Muscle layer of colon (tissue), 2 donors: ENCODE results near the gene RGR.

Experiments used
- H3K27ac ChIP-seq: one replicate; pipeline ENCODE4 v1.7.0; 2013; ENCODE audit warnings: low read depth, mild to moderate bottlenecking, low read length, moderate library complexity
- H3K27me3 ChIP-seq, 2 donors: one replicate each; pipeline ENCODE4 v1.7.0; 2013; ENCODE audit warnings: low read length in 2 of 2, mild to moderate bottlenecking in 2 of 2; ENCODE audit not compliant: insufficient read depth in 2 of 2, control insufficient read depth in 1 of 2
- H3K36me3 ChIP-seq: one replicate; pipeline ENCODE4 v1.7.0; 2013; ENCODE audit warnings: mild to moderate bottlenecking, low read length; ENCODE audit not compliant: insufficient read depth
- H3K4me1 ChIP-seq: one replicate; pipeline ENCODE4 v1.7.0; 2013; ENCODE audit warnings: mild to moderate bottlenecking, low read length; ENCODE audit not compliant: insufficient read depth
- H3K4me3 ChIP-seq, 2 donors: one replicate each; pipeline ENCODE4 v1.7.0; 2013; ENCODE audit warnings: low read length in 2 of 2, low read depth in 1 of 2, mild to moderate bottlenecking in 1 of 2, moderate library complexity in 1 of 2
- H3K9ac ChIP-seq: one replicate; pipeline ENCODE4 v1.7.0; 2013; ENCODE audit warnings: low read length
- H3K9me3 ChIP-seq: one replicate; pipeline ENCODE4 v1.7.0; 2013; ENCODE audit warnings: mild to moderate bottlenecking, low read length
- donor health status: abdominal sarcoma.
- donor health status: Adenocarcinoma of cecum.

Gene RGR, protein sequence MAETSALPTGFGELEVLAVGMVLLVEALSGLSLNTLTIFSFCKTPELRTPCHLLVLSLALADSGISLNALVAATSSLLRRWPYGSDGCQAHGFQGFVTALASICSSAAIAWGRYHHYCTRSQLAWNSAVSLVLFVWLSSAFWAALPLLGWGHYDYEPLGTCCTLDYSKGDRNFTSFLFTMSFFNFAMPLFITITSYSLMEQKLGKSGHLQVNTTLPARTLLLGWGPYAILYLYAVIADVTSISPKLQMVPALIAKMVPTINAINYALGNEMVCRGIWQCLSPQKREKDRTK

DNA sequence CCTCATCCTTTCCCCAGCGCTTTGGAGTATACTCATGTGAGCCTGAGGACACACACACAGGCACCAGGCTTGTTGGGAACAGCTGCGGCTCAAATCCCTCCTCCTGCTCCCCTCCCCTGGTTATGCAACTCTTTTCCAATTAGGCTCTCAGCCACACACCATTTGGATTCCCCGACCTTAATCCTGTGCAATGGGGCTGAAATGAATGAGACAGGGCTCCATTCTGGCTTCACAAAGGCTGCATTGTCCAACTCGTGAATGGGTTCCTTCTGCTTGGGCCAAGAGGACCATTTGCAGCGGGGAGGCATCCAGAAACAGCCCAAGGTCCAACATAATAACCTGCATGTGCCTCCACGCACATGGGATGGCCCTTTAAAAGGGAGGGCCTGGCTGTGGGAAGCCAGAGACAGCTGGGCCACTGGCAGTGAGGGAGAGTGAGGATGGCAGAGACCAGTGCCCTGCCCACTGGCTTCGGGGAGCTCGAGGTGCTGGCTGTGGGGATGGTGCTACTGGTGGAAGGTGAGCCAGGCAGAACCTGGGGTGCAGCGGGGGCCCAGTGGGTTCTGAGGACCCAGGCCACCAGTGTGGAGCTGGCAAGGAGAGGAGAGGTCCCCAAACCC is at the start of gene RGR:
Gene RGR (plus strand): TSS at position 403 of the 620 bp plus-strand sequence. CDS start 38 bp downstream, at position 441.
- Histone ChIP-seq H3K9ac (no peak within 1 kb of the TSS), H3K4me1 (no peaks in the 10 kb centered on the region), H3K27me3 (no peaks in the 10 kb centered on the region), H3K36me3 (no peaks in the 10 kb centered on the region), H3K27ac (no peak within 1 kb of the TSS), H3K4me3 (no peak within 1 kb of the TSS), H3K9me3 (no peaks in the 10 kb centered on the region)

DNA sequence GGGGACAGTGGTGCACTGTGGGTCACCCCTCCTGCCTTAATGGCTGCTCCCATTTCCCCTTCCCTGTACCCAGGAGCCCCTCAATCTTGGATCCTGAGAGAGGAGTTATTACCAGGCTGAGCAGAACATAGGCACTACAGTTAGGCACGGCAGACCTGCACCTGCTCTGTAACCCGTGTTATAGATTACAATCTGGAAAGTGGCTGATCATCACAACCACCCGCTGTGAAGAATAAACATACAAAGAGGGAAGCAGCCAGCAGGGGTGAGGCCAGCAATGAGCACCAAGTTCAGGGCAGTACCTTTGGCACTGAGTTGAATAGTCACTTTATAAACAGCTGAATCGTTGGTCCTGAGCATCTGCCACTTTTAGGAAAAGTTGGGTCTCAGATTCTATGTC is 48.8 kb upstream of the RGR start:
- peaks cover 6 to 26% of the 10 kb centered on the region in 2 donors for H3K27me3 ChIP-seq
- H3K4me3 ChIP-seq, result no peak overlapping the region

DNA sequence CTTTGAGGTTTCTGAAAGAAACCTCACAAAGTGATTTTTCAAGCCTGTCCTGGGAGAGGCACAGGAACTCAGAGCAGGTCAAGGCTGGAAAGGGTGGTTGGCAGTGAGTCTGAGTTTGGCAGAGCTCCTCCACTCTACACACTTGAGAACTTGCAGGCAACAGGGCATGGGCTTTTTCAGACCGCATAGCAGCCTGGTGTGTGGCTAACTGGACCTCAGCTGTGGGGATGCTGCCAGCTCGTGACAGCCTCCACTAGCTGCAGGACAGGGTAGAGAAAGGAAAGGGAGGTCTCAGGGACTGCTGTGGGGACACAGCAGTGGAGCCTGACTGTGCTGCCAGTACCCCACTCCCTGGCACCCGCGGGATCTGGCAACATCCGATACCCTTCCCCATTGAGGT is 47.9 kb upstream of the RGR start:
- Histone ChIP-seq H3K9ac (no peak overlapping the region), H3K27ac (no peak overlapping the region), H3K4me3 (no peak overlapping the region), H3K36me3 (no peaks in the 10 kb centered on the region), H3K27me3 (peaks cover 6 to 26% of the 10 kb centered on the region in 2 donors), H3K4me1 (peaks cover 35% of the 10 kb centered on the region), H3K9me3 (no peaks in the 10 kb centered on the region)

More for the DNA sequence above, 48.8 kb upstream of the RGR start:
- Histone ChIP-seq H3K4me1 (peaks cover 35% of the 10 kb centered on the region), H3K27ac (no peak overlapping the region), H3K36me3 (no peaks in the 10 kb centered on the region), H3K9me3 (no peaks in the 10 kb centered on the region), H3K9ac (no peak overlapping the region)

DNA sequence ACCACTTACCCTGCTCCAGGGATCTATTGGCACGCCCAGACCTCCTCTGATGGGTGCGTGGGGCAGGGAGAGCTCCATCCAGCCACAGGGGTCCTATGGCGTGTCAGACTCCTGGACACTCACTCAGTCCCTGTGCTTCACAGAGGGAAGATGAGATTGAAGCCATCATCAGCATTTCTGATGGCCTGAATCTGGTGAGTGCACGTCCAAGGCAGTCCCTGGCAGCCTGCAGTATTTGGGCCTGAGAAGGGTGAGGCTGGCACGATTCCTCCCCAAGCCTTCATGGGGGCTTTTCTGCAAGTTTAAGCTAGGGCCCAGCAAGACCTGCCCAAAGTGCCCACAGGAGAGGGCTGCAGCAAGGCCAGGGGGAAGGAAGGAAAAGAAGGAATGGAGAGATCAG is 47.2 kb upstream of the RGR start:
- H3K4me3 ChIP-seq, result no peak overlapping the region
- H3K9ac ChIP-seq, result no peak overlapping the region
- peaks cover 35% of the 10 kb centered on the region for H3K4me1 ChIP-seq
- no peaks in the 10 kb centered on the region for H3K9me3 ChIP-seq
- H3K36me3 ChIP-seq, result no peaks in the 10 kb centered on the region
- H3K27ac ChIP-seq, result no peak overlapping the region
- peaks cover 6 to 26% of the 10 kb centered on the region in 2 donors for H3K27me3 ChIP-seq

DNA sequence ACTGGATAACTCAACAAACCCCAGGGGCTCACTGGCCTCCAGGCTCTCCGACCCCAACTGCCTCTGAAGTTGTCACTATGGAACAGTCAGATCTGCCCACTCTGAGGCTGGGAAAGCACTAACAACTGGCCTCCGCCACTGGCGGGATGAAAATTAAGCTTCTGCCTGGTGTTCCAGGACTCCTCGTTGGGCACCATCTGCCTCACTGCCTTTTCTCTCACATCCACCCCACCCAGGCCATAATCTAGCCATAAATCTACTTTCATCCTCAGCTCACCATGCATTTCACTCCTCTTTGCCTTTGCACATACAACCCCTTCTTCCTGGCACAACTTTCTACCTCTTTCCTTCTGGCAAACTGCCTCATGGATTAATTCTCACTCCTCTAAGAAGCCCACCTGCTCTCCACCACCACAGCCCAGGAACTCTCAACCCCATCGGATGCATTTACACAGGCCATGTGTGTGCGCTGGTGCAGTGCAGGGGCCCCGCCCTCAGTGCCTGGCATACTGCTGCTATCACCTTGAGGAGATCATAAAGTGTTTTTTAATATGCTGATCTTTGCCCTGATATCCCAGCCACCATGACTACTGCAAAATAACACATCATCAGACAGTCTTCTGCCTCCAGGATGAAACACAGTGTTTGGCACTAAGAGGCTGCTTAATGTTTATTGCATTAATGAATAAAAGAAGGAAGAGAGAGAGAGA is 46.5 kb upstream of the RGR start:
- H3K4me1 ChIP-seq, result peaks cover 35% of the 10 kb centered on the region
- H3K36me3 ChIP-seq, result no peaks in the 10 kb centered on the region
- H3K9me3 ChIP-seq, result no peaks in the 10 kb centered on the region
- no peak overlapping the region for H3K27ac ChIP-seq
- H3K4me3 ChIP-seq, result no peak overlapping the region
- no peak overlapping the region for H3K9ac ChIP-seq
- H3K27me3 ChIP-seq, result peaks cover 2 to 26% of the 10 kb centered on the region in 2 donors

DNA sequence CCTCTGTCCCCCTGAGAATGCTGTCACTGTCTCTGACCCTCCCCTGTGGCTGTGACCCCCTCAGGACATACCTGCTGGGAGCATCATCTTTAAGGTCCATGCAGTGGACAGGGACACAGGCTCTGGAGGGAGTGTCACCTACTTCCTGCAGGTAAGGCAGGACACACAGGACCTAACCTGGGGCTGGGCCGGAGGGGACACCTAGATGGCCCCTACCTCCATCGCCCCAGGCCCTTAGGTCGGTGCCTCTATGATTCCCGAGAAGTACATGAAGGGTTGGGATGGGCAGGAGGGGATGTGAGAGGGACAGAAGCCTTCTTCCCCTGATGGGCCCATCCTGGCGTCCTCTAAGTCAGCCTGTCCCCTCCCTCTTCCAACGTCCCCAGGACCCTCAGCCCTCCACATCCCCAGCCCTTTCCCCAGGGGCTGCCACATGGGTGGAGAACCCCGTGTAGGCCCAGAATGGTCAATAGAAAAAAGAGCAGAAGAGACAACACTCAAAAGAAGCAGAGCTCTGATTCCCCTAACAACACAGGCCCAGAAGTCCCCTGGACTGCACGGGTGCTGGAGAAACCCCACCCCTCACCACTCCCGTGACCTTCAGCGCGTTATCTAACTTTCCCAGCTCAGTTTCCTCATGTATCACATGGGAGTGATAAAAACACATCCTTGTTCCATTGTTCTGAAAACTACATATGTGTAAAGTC is 44.2 kb upstream of the RGR start:
- Histone ChIP-seq H3K27me3 (peaks cover 0 to 3% of the 10 kb centered on the region in 2 donors), H3K27ac (no peak overlapping the region), H3K9ac (no peak overlapping the region), H3K36me3 (no peaks in the 10 kb centered on the region), H3K9me3 (no peaks in the 10 kb centered on the region), H3K4me1 (peaks cover 21% of the 10 kb centered on the region), H3K4me3 (no peak overlapping the region)

DNA sequence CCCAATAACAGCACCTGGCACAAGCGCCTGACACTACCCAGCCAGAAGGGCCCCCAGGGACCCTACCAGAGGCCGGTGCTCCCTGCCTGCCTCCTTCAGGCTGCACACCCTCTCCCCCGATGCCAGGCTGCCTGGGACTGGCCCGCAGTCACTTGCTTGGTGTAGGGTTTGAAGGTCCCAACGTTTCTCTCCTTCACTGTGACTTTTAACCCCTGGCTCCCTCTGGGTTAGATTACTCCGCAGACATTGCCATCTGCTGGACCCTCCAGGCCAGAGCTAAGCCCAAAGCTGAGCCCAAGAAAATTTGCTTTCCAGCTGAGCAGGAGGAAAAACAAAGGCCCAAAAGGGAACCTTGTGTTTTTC is 43.6 kb upstream of the RGR start:
- Histone ChIP-seq H3K4me1 (peaks cover 16% of the 10 kb centered on the region), H3K36me3 (no peaks in the 10 kb centered on the region), H3K27ac (no peak overlapping the region), H3K9me3 (no peaks in the 10 kb centered on the region), H3K4me3 (no peak overlapping the region), H3K27me3 (no peaks in the 10 kb centered on the region), H3K9ac (no peak overlapping the region)

DNA sequence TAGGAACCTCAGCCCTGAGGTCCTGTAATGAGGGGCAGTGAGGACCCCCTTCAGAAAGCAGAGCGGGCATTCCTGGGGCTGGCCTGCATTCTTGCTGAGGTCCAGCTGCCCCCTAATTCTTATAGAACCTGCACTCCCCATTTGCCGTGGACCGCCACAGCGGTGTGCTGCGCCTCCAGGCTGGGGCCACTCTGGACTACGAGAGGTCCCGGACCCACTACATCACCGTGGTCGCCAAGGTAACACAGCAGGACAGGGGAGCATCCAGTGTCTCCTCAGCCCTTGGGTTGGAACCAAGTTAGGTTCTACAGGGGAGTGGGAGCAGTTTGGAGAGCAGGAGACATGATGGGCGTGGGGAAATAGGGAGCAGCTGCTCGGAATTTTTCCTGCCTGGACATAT is 43.2 kb upstream of the RGR start:
- Histone ChIP-seq H3K27ac (no peak overlapping the region), H3K27me3 (no peaks in the 10 kb centered on the region), H3K9ac (no peak overlapping the region)

DNA sequence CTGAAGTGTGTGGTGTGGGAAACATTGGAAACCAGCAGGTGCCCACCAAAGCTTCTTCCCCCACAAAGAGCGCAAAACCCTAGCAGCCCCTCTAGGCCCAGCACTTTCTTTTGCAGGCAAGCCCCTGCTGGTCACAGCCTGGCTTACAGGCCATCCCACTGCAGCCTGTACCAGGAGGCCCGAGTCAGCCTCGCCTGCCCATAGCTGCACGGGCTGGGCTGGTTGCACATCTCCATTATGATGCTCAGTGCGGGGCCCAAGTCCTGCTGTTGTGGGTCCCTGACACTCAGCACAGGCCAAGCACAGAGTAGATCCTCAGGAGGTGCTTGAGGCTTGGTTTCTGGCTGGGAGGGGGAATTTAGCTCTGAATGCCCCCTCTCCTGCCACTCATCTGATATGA is 42.5 kb upstream of the RGR start:
- Histone ChIP-seq H3K9ac (no peak overlapping the region), H3K27ac (no peak overlapping the region)

More for the DNA sequence above, 43.2 kb upstream of the RGR start:
- no peaks in the 10 kb centered on the region for H3K9me3 ChIP-seq
- H3K36me3 ChIP-seq, result no peaks in the 10 kb centered on the region
- H3K4me1 ChIP-seq, result peaks cover 12% of the 10 kb centered on the region
- H3K4me3 ChIP-seq, result no peak overlapping the region

DNA sequence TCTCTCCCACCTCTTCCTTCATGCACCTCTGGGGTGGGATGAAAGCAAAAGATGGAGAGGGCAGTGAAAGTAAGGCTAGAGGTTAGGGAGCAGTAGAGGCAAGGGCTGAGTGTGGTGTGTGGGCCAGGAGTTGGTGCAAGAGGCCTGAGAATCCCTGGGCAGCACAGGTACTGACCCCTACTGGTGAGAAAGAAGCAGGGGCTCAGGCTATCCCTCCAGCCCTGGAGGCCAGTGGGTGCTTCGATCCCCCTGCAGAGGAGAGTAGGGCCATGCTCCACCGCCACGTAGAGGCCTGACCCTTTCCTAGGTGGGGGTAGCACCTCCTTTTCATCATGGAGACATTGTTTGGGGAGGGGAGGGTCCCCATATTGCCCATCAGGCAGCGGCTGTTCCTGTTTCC is 40.7 kb upstream of the RGR start:
- Histone ChIP-seq H3K27ac (no peak overlapping the region), H3K4me1 (no peaks in the 10 kb centered on the region), H3K9ac (no peak overlapping the region), H3K36me3 (no peaks in the 10 kb centered on the region), H3K4me3 (no peak overlapping the region), H3K9me3 (no peaks in the 10 kb centered on the region), H3K27me3 (no peaks in the 10 kb centered on the region)

More for the DNA sequence above, 42.5 kb upstream of the RGR start:
- Histone ChIP-seq H3K4me1 (peaks cover 6% of the 10 kb centered on the region), H3K27me3 (no peaks in the 10 kb centered on the region), H3K9me3 (no peaks in the 10 kb centered on the region), H3K36me3 (no peaks in the 10 kb centered on the region), H3K4me3 (no peak overlapping the region)

DNA sequence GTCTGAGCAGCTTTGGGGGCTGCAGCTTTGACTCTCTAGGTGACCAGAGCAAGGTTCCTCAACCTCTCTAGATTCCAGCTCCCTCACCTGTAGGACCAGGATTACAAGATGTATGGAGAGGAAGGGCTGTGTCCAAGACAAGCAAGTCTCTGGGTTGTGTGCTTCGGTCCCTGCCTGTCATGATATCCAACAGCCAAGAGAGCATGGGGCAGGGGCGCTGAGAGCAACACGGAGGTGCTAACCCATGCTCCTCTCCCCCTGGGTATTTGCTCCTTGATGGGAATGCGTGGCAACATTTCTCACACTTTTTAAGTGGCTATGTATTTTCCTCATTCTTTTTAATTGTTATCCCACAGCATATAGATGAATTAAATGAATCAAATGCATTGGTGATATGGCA is 40.2 kb upstream of the RGR start:
- Histone ChIP-seq H3K9ac (no peak overlapping the region), H3K36me3 (no peaks in the 10 kb centered on the region), H3K9me3 (no peaks in the 10 kb centered on the region), H3K4me1 (no peaks in the 10 kb centered on the region), H3K4me3 (no peak overlapping the region), H3K27me3 (no peaks in the 10 kb centered on the region), H3K27ac (no peak overlapping the region)
